Type B pancreatic cell (in vitro differentiated cells): ENCODE data around the gene HS2ST1. TPM values are rescaled to one million over a fixed set of nuclear protein-coding genes. Genes with fewer than 3 reads are reported as not detected.

Experiments
- DNase-seq: peaks from one replicate; pipeline ENCODE4 v3.0.0; 2021; ENCODE audit warnings: mixed read lengths; ENCODE audit not compliant: unreplicated experiment; ENCODE audit errors: extremely low spot score
- H3K27ac Mint-ChIP-seq: 2 replicates; pipeline ENCODE4 v1.8.0; 2021; ENCODE audit warnings: mild to moderate bottlenecking, mixed read lengths
- H3K27me3 Mint-ChIP-seq: 2 replicates; pipeline ENCODE4 v1.8.0; 2021; ENCODE audit warnings: mixed read lengths
- H3K36me3 Mint-ChIP-seq: 2 replicates; pipeline ENCODE4 v1.8.0; 2021; ENCODE audit warnings: mixed read lengths
- H3K4me1 Mint-ChIP-seq: one replicate; pipeline ENCODE4 v1.8.0; 2021; ENCODE audit warnings: mixed read lengths; ENCODE audit not compliant: unreplicated experiment
- H3K4me3 Mint-ChIP-seq: 2 replicates; pipeline ENCODE4 v1.8.0; 2021; ENCODE audit warnings: mild to moderate bottlenecking, mixed read lengths
- H3K9me3 Mint-ChIP-seq: 2 replicates; pipeline ENCODE4 v1.8.0; 2021; ENCODE audit warnings: mixed read lengths
- CTCF ChIP-seq: fragments of 200-600 bp; sonication (generic); conservative IDR thresholded peaks from 2 replicates; pipeline ENCODE4 v1.5.0; 2021; ENCODE audit warnings: antibody characterized with exemption, mild to moderate bottlenecking
- total RNA-seq: library from RNA; stranded (reverse); gene quantifications from 2 replicates; pipeline ENCODE4 v1.2.1, GENCODE V29; 2021; ENCODE audit warnings: low replicate concordance

HS2ST1 gene
- total RNA-seq, 1 donor from 2014 or later: 40.3 TPM

- Mint-ChIP-seq H3K27me3 (no peaks in the 10 kb centered on the region), H3K4me1 (peaks cover 16% of the 10 kb centered on the region), H3K9me3 (no peaks in the 10 kb centered on the region), H3K4me3 (no peak overlapping the region), H3K27ac (no peak overlapping the region), H3K36me3 (no peaks in the 10 kb centered on the region)
- DNase-seq: no peak
- TF ChIP-seq CTCF: no peak
These were observed 198.9 kb downstream of the HS2ST1 start for GRCh38 chr1:87113313-87113712.

GRCh38 chr1:87115317-87115890 is 201.0 kb downstream of the HS2ST1 start:
- no peak for DNase-seq
- H3K4me1 Mint-ChIP-seq: peaks cover 11% of the 10 kb centered on the region
- TF ChIP-seq CTCF: no peak
- no peak overlapping the region for H3K4me3 Mint-ChIP-seq
- no peak overlapping the region for H3K27ac Mint-ChIP-seq
- no peaks in the 10 kb centered on the region for H3K36me3 Mint-ChIP-seq
- no peaks in the 10 kb centered on the region for H3K27me3 Mint-ChIP-seq
- no peaks in the 10 kb centered on the region for H3K9me3 Mint-ChIP-seq

- H3K9me3 Mint-ChIP-seq: no peaks in the 10 kb centered on the region
- H3K27ac Mint-ChIP-seq: no peak overlapping the region
- no peak overlapping the region for H3K4me3 Mint-ChIP-seq
- no peaks in the 10 kb centered on the region for H3K27me3 Mint-ChIP-seq
- H3K36me3 Mint-ChIP-seq: no peaks in the 10 kb centered on the region
- no peak for TF ChIP-seq CTCF
- no peak for DNase-seq
- H3K4me1 Mint-ChIP-seq: peaks cover 6% of the 10 kb centered on the region
These were observed 201.5 kb downstream of the HS2ST1 start for GRCh38 chr1:87115891-87116290.

GRCh38 chr1:87117761-87118368 is 203.4 kb downstream of the HS2ST1 start:
- Mint-ChIP-seq H3K4me1 (peaks cover 6% of the 10 kb centered on the region), H3K9me3 (no peaks in the 10 kb centered on the region), H3K36me3 (no peaks in the 10 kb centered on the region), H3K27ac (no peak overlapping the region), H3K27me3 (no peaks in the 10 kb centered on the region), H3K4me3 (no peak overlapping the region)
- TF ChIP-seq CTCF: no peak
- no peak for DNase-seq

GRCh38 chr1:87119541-87120140 is 205.2 kb downstream of the HS2ST1 start:
- TF ChIP-seq CTCF: no peak
- Mint-ChIP-seq H3K36me3 (no peaks in the 10 kb centered on the region), H3K9me3 (no peaks in the 10 kb centered on the region), H3K27me3 (no peaks in the 10 kb centered on the region), H3K4me3 (no peak overlapping the region), H3K27ac (no peak overlapping the region), H3K4me1 (peaks cover 6% of the 10 kb centered on the region)
- no peak for DNase-seq
